ENCODE data around the gene TTLL10. TPM values are rescaled to one million over a fixed set of nuclear protein-coding genes. Genes with fewer than 3 reads are reported as not detected.

TTLL10 gene
- polyA plus RNA-seq, 1 of the 3 experiments (the other 2 are of a cell fraction), result not detected

DNA sequence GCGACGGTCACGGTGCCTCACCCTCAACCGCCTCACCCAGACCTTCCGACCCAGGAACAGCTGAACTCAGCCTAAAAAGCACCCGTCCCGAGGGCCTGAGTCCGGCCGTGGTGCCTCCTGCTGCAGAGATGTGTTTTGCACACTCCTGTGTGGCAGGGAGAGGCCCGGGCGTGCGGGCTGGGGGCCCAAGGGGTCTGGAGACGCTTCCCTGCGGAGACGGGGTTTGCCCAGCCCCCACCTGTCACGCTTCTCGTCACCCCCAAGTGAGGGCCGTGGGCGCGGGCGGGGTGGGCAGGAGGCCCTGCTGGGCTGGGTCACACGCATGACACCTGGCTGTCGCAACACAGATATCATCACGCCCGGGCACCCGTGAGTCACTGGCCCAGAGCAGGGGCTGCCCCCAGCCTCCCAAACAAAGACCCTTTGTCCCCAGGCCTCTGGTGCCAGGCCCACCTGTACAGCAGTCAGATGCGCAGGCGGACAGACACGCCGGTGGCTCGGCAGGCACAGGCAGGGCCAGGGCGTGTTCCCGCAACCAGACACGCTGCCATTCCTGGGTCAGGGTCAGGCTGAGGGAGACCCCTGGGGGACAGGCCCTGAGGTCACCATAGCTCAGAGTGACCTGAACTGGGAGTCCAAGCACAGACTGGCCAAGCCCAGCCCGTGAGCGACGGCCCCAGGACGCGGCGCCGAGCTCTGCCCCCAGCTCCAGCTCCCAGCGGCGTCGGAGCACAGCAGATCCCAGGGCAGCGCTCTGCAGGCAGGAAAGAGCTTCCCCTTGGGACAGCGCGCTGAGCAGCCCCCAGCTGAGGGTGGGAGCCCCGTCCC lies 64.4 kb downstream of the TTLL10 start:
- Histone ChIP-seq H3K9ac (no peak overlapping the region), H4K20me1 (ENCODE audit: insufficient read depth) (no peaks in the 10 kb centered on the region), H3K27ac (ENCODE audit: low read depth in 2 of 2, low read length in 1 of 2) (no peak overlapping the region), H3K36me3 (replicated peaks in 1 of 2; ENCODE audit: control insufficient read depth in 1 of 2, insufficient read depth in 2 of 2, low read length in 1 of 2) (peaks cover 0 to 17% of the 10 kb centered on the region in 2 experiments), H3K79me2 (ENCODE audit: insufficient read depth) (peaks cover 14% of the 10 kb centered on the region), H2AFZ (ENCODE audit: low read depth) (no peak overlapping the region), H3K4me1 (ENCODE audit: control insufficient read depth in 1 of 2, insufficient read depth in 2 of 2, low read depth in 1 of 2, low read length in 1 of 2) (peaks cover 0 to 22% of the 10 kb centered on the region in 2 experiments; a peak in 1 of 4 replicates), H3K4me3 (ENCODE audit: low read depth in 2 of 2, low read length in 1 of 2) (no peak overlapping the region), H3K27me3 (ENCODE audit: insufficient read depth) (no peaks in the 10 kb centered on the region), H3K9me3 (no peaks in the 10 kb centered on the region), H3K4me2 (no peak overlapping the region), H3K9me2 (no peaks in the 10 kb centered on the region), H3F3A (replicated peaks; ENCODE audit: insufficient read depth) (no peaks in the 10 kb centered on the region)
- TF ChIP-seq RXRA (IDR thresholded peaks at IDR 0.05; ENCODE audit: borderline replicate concordance, low read depth) (no peak), ELF1 (IDR thresholded peaks at IDR 0.05) (no peak), NFIC (IDR thresholded peaks at IDR 0.05; ENCODE audit: borderline replicate concordance) (no peak), TEAD4 (IDR thresholded peaks at IDR 0.05; ENCODE audit: borderline replicate concordance, insufficient read depth) (no peak)
- TF ChIP-seq, protein P1, sequence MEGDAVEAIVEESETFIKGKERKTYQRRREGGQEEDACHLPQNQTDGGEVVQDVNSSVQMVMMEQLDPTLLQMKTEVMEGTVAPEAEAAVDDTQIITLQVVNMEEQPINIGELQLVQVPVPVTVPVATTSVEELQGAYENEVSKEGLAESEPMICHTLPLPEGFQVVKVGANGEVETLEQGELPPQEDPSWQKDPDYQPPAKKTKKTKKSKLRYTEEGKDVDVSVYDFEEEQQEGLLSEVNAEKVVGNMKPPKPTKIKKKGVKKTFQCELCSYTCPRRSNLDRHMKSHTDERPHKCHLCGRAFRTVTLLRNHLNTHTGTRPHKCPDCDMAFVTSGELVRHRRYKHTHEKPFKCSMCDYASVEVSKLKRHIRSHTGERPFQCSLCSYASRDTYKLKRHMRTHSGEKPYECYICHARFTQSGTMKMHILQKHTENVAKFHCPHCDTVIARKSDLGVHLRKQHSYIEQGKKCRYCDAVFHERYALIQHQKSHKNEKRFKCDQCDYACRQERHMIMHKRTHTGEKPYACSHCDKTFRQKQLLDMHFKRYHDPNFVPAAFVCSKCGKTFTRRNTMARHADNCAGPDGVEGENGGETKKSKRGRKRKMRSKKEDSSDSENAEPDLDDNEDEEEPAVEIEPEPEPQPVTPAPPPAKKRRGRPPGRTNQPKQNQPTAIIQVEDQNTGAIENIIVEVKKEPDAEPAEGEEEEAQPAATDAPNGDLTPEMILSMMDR (IDR thresholded peaks at IDR 0.05), result no peak
- TF ChIP-seq, protein P2, sequence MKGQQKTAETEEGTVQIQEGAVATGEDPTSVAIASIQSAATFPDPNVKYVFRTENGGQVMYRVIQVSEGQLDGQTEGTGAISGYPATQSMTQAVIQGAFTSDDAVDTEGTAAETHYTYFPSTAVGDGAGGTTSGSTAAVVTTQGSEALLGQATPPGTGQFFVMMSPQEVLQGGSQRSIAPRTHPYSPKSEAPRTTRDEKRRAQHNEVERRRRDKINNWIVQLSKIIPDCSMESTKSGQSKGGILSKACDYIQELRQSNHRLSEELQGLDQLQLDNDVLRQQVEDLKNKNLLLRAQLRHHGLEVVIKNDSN (IDR thresholded peaks at IDR 0.05; ENCODE audit: borderline replicate concordance, low read depth), result no peak
- CTCF ChIA-PET, result interaction anchor here (1.8 to 5.1 kb wide), 2 partner anchors 54 to 116 kb away, joined by 5 to 43 read pairs; no protein-coding TSS in a partner anchor
- 60% methylated on average over 2 of the region's 48 CpGs for WGBS (ENCODE audit: low lambda C conversion rate)
- POLR2A ChIA-PET, result interaction anchor here (0.9 kb wide), 1 partner anchor 12 kb away, joined by 3 read pairs; no protein-coding TSS in a partner anchor
- DNase-seq, result no peak

GRCh38 chr1:1238702-1239178 lies 65.1 kb downstream of the TTLL10 start:
- H3K27me3 ChIP-seq (ENCODE audit: insufficient read depth), result no peaks in the 10 kb centered on the region
- peaks cover 8% of the 10 kb centered on the region; the same call in 1 of the 2 replicates for H3K79me2 ChIP-seq (ENCODE audit: insufficient read depth)
- H4K20me1 ChIP-seq (ENCODE audit: insufficient read depth), result no peaks in the 10 kb centered on the region
- H3K4me1 ChIP-seq (ENCODE audit: control insufficient read depth in 1 of 2, insufficient read depth in 2 of 2, low read depth in 1 of 2, low read length in 1 of 2), result peaks cover 0 to 18% of the 10 kb centered on the region in 2 experiments; a peak in 1 of 4 replicates
- H3K9me3 ChIP-seq, result no peaks in the 10 kb centered on the region
- POLR2A ChIA-PET, result interaction anchor here (0.9 kb wide), 1 partner anchor 12 kb away, joined by 3 read pairs; no protein-coding TSS in a partner anchor
- H3K4me3 ChIP-seq (ENCODE audit: low read depth in 2 of 2, low read length in 1 of 2), result no peak overlapping the region
- H3K27ac ChIP-seq (ENCODE audit: low read depth in 2 of 2, low read length in 1 of 2), result no peak overlapping the region
- no peak overlapping the region for H3K4me2 ChIP-seq
- H3K36me3 ChIP-seq (replicated peaks in 1 of 2; ENCODE audit: control insufficient read depth in 1 of 2, insufficient read depth in 2 of 2, low read length in 1 of 2), result peaks cover 0 to 17% of the 10 kb centered on the region in 2 experiments
- 74% methylated on average over 5 of the region's 19 CpGs for WGBS (ENCODE audit: low lambda C conversion rate)
- H3F3A ChIP-seq (replicated peaks; ENCODE audit: insufficient read depth), result no peaks in the 10 kb centered on the region
- H2AFZ ChIP-seq (ENCODE audit: low read depth), result no peak overlapping the region
- CTCF ChIA-PET, result interaction anchor here (1.4 to 5.1 kb wide), 2 partner anchors 116 to 237 kb away, joined by 5 to 43 read pairs; no protein-coding TSS in a partner anchor
- H3K9ac ChIP-seq, result no peak overlapping the region
- no peaks in the 10 kb centered on the region for H3K9me2 ChIP-seq
- peak; percentile 61 for DNase-seq
- TF ChIP-seq ELF1 (IDR thresholded peaks at IDR 0.05) (no peak), MEF2A (IDR thresholded peaks at IDR 0.05; ENCODE audit: borderline replicate concordance, low read depth) (no peak), SIN3A (IDR thresholded peaks at IDR 0.05; ENCODE audit: borderline replicate concordance, low read depth, low read length) (no peak), EP300 (IDR thresholded peaks at IDR 0.05; ENCODE audit: borderline replicate concordance in 1 of 2, low read depth in 1 of 2, low read length in 1 of 2) (no peak), CHD2 (IDR thresholded peaks at IDR 0.05; ENCODE audit: low read length, partially characterized antibody) (no peak), RCOR1 (IDR thresholded peaks at IDR 0.05; ENCODE audit: low read length) (no peak), RXRA (IDR thresholded peaks at IDR 0.05; ENCODE audit: borderline replicate concordance, low read depth) (no peak), GABPA (IDR thresholded peaks at IDR 0.05; ENCODE audit: low read depth) (no peak), RAD21 (IDR thresholded peaks at IDR 0.05; ENCODE audit: low read length) (no peak), FOSL2 (IDR thresholded peaks at IDR 0.05; ENCODE audit: borderline replicate concordance, low read depth) (no peak), NFIC (IDR thresholded peaks at IDR 0.05; ENCODE audit: borderline replicate concordance) (no peak), NRF1 (IDR thresholded peaks at IDR 0.05; ENCODE audit: low read depth, low read length) (no peak), SMC3 (IDR thresholded peaks at IDR 0.05; ENCODE audit: low read depth, low read length) (no peak), POLR2AphosphoS5 (IDR thresholded peaks at IDR 0.05; ENCODE audit: low read depth, low read length) (no peak)
- TF ChIP-seq, protein P3, sequence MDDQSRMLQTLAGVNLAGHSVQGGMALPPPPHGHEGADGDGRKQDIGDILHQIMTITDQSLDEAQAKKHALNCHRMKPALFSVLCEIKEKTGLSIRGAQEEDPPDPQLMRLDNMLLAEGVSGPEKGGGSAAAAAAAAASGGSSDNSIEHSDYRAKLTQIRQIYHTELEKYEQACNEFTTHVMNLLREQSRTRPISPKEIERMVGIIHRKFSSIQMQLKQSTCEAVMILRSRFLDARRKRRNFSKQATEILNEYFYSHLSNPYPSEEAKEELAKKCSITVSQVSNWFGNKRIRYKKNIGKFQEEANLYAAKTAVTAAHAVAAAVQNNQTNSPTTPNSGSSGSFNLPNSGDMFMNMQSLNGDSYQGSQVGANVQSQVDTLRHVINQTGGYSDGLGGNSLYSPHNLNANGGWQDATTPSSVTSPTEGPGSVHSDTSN (IDR thresholded peaks at IDR 0.05), result no peak
- TF ChIP-seq, protein P4, sequence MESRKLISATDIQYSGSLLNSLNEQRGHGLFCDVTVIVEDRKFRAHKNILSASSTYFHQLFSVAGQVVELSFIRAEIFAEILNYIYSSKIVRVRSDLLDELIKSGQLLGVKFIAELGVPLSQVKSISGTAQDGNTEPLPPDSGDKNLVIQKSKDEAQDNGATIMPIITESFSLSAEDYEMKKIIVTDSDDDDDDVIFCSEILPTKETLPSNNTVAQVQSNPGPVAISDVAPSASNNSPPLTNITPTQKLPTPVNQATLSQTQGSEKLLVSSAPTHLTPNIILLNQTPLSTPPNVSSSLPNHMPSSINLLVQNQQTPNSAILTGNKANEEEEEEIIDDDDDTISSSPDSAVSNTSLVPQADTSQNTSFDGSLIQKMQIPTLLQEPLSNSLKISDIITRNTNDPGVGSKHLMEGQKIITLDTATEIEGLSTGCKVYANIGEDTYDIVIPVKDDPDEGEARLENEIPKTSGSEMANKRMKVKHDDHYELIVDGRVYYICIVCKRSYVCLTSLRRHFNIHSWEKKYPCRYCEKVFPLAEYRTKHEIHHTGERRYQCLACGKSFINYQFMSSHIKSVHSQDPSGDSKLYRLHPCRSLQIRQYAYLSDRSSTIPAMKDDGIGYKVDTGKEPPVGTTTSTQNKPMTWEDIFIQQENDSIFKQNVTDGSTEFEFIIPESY (IDR thresholded peaks at IDR 0.05; ENCODE audit: borderline replicate concordance, low read depth), result no peak
- TF ChIP-seq, protein P5, sequence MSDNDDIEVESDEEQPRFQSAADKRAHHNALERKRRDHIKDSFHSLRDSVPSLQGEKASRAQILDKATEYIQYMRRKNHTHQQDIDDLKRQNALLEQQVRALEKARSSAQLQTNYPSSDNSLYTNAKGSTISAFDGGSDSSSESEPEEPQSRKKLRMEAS (IDR thresholded peaks at IDR 0.05; ENCODE audit: low read depth), result no peak

All from SK-N-SH (cell line).